DND-41 (cell line): ENCODE results near the gene OPRL1.

ENCODE experiments used
- CTCF ChIP-seq: IDR thresholded peaks from 2 replicates; pipeline ENCODE4 v1.5.1; 2012; ENCODE audit warnings: borderline replicate concordance, low read length, moderate library complexity, mild to moderate bottlenecking; ENCODE audit not compliant: poor library complexity, severe bottlenecking; ENCODE audit errors: extremely low read depth
- EZH2 ChIP-seq: IDR thresholded peaks from 3 replicates; pipeline ENCODE4 v1.6.1; 2012; ENCODE audit warnings: borderline replicate concordance, low read depth, mild to moderate bottlenecking, moderate library complexity, low read length, inconsistent platforms; ENCODE audit not compliant: severe bottlenecking

DNA sequence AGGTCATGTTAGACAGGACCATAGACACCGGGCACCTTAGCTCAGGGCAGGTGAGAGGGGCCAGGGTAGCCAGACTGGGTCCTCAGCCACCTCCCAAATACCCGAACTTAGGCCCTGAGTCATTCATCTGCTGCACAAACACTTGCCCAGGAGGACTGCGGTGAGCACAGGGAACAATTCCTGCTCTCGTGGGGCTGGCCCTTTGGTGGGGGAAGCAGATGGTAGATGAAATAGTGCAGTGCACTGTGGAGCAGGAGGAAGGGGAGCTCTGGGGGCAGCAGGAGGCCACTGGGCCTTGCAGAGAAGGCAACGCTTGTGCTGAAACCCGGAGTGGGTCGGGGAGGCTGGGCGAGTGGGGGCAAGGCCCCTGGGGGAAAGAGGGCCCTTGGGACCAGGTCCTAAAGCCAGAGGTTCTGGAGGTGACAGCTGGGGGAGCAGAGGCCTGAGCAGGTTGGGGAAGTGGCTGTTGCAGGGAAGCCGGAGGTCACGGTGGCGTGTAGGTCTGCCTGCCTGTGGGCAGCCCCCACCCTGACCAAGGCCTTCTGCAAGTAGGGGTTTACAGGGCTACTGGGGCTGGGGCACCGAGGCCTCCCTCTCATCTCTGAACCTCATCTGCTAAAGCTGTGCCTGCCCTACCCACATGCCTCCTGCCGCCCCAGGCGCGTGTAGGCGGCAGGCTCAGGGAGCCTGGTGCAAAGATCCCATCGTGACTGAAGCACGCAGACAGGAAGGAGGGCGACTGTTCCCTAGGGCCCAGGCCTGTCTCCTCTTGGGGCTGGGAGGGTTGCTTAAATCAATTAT is 32.2 kb downstream of the OPRL1 start:
- no peak for TF ChIP-seq CTCF
- TF ChIP-seq EZH2, result no peak
